Middle frontal gyrus (tissue), 1 donor: ENCODE measurements around the gene TMEM179.

Source experiments
- DNase-seq: peaks from one replicate; pipeline ENCODE4 v3.0.0-alpha.2; 2015; ENCODE audit warnings: low spot score; ENCODE audit errors: extremely low spot score

Gene TMEM179

DNA sequence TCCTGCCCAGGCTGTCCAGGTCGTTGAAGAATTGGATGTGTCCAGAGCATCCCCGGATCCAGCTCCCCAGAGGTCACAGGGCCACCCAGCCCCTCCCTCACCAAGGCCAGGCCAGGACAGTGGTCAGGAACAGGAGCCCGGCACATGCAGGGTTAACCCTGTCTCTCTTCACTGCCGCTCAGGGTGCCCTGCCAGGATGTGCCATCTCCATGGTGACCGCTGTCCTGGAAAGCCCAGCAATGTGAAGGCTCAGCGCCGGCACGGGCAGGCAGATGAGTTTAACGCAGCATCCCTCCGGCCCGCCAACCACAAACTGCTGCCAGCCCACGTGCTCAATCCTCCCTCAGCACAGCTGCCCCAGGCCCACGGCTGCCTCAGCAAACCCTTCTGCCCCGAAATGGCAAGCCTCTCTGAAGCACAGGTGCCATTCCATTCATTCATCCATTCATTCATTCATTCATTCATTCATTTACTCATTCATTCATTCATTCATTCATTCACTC, 4.4 kb downstream of the TMEM179 start:
- DNase-seq, result peak; percentile 12

DNA sequence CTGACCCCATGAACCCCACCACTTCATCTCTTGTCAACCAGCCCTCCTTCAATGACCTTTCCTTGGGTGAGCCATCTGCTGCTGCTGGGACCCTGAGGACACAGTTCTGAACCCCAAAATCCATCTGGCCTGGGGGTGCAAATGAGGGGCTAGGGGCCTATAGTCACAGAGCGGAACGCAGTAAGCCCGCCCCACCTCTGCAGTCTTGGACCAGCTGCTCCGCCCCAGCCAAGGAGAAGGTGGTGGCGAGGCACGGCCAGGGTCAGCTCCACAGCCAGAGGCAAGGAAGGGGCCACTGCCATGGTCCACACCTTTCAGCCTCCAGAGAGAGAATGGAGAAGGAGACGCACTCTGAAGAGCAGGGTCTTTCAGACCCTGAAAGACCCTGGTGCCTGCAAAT, 5.1 kb downstream of the TMEM179 start:
- no peak for DNase-seq

DNA sequence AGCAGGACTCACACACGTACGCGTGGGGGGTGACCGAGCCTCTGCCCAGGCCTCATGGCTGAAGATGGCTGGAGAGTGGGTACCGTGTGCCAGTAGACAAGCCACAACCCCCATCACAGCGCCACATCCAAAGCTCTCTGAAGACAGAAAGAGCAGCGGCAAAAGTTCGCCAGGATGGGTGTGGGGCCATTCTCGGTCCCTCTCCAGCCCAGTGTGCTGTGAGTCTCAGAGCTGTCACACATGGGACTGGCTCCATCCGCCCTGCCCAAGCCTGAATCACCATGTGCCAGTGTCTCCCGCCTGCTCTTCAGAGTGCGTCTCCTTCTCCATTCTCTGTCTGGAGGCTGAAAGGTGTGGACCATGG, 5.7 kb downstream of the TMEM179 start:
- no peak for DNase-seq

DNA sequence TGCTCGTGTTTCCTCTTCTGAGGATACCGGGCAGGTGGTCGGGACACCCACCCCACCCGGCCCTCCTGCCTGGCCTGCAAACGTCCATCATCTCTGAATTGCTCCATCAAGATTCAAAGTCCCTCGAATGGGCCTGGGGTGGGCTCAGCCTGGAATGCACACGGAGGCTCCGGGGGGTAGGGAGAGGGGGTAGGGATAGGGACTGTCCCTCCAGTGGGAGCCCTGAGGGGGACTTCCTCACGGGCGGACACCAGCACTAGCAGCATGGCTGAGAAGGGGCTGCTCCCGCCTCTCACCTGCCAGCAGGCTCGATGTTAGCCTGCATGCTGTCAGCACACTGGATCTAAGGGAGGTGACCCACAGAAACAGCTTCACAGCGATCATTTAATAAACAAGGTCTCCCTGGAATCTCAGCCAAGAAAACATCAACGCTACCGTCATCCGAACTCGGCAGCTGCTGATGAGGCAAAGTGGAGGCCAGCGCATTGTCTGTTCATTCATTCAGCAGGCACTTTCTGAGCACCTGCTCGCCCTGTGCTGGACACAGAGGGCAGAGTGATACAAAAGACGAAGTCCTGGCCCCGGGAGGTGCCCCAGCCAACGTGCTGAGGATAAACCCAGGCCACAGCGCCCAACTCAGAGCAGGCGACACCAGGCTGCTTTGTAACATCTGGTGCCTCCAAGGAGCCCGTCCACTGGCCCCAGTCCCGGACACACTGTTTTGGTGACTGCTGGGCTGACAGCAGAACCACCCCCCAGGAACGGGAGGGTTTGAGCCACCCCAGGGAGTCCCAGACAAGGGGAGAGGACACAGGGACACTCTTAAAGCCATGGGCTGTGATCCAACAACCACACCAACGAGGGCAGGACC, 6.3 kb downstream of the TMEM179 start:
- DNase-seq, result no peak

DNA sequence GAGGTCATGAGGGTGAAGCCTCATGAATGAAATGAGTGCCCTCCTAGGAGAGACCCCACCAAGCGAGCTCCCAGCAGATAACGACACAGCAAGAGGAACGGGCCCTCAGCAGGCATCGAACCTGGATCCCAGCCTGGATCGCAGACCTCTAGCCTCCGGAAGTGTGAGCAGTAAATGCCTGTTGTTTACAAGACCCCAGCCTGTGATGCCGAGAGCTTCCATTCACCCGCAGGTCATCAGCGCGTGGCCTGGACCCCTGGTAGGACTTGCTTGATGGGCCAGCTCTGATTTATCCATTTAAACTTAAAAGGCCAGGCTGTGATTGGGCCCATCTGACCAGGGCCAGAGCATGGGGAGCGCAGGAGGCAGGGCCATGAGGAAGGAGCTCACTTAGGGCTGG, 7.0 kb downstream of the TMEM179 start:
- no peak for DNase-seq

DNA sequence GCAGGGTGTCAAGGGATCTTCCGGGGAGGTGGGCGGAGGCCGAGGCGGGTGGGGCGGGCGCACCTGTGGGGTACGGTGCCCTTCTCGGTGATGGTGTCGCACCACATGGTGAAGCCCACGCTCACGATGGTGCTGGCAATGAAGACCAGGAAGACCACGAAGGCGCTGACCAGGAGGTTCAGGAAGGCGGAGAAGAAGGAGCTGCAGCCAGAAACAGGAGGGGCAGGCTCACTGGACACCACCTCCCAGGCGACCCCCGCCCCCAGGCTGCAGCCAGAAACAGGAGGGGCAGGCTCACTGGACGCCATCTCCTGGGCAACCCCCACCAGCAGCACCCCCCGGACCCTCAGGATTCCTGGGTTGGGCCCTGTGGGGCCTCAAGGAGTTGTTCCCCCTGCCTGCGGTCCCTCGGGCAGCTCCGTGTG, 7.6 kb downstream of the TMEM179 start:
- no peak for DNase-seq

DNA sequence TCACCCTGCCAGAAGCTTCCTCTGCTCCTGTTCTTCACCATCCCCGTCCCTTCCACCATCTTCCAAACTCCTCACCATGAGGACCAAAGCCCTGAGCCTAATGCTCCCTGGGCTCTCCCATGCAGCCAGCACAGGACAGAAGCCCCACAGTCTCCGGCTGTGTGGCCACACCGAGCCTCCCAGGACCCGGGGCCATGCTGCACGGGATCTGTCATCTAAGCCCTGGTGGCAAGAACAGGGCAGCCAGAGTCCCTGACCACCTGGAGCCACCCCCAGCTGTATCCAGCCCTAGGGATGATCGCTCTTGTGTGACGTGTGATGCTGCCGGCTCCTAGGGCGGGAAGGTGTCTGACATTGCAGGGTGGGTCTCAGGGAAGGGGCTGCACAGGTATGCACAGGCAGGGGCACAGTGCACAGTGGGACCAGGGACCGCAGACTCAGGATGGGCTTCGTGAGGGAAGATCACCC, 8.1 kb downstream of the TMEM179 start:
- no peak for DNase-seq

DNA sequence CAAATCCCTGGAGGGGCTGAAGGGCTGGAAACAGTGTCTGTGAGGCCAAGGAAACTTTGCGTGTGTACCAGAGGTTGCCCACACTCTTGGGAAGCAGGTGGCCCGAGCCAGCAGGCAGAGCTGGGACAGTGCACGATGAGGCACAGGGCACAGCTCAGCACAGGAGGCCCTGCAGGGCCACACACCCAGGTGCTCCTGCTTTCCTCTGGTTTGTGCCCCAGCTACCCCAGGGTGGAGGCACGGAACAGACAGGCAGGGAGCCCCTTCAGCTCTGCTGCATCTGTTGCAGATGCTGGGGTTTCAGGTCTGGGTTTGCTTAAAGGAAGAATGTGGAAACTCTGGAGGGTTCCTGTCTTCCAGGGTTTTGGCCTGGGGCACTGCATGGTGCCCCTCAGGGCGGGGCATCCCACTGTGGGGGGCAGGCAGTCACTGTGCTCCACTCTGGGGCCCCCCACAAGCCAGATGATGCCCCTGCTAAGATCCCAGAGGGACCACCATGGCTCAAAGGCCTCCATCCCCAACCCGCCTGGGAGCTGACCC, 8.6 kb downstream of the TMEM179 start:
- DNase-seq, result no peak

DNA sequence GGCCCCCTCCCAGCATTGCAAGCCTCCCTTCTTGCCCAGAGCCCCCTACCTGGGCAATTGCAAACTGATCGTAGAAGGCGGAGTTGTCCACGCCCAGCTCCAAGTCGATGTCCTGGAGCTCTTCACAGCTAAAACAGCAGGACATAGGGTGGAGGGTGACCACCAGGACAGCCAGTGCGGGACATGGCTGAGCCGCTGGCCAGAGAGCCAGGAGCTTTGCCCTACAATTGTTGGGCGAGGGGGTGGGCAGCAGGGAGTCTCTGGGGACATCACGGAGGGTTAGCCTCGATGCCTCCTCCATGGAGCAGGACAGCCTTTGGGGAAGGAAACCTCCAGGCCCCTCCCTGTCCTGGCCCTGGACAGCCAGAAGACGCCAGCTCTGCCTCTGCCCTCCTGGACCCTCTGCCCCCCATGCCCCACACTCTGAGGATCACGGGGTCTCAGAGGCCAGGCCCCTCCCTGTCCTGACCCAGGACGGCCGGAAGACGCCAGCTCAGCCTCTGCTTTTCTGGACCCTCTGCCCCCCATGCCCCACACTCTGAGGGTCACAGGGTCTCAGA, 9.4 kb downstream of the TMEM179 start:
- DNase-seq, result no peak

DNA sequence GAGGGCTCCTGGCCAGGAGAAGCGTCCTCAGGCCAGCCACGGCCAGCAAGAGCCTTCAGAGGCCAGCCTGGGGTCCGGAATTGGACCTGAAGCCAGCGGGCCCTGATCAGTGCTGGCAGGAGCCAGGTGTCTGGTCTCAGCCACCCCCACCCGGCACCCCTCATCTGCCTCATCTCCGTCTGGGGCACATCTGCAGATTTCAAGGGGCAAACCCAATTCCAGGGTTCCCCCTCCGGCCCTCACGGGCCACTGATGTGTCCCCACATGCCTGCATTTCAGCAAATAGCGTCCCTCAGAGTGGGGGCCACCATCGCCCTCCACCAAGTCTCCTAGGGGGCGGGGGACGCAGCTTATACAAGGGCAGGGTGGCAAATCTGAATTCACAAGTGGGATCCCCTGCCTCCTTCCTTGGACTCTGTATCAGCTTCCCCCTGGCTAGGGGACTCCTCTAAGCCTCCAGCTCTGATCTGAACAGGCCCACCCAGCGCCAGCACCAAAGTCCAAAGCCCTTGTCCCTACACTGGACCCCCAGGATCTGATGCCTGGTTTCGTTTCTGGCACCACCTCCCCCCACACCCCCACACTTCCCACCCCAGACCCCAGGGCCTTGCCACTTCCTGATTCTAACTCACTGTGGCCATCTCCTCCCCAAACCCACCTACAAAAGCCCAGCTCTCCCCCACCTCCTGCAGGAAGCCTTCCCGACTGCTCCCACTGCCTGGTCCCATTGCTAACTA, 10.1 kb downstream of the TMEM179 start:
- no peak for DNase-seq

DNA sequence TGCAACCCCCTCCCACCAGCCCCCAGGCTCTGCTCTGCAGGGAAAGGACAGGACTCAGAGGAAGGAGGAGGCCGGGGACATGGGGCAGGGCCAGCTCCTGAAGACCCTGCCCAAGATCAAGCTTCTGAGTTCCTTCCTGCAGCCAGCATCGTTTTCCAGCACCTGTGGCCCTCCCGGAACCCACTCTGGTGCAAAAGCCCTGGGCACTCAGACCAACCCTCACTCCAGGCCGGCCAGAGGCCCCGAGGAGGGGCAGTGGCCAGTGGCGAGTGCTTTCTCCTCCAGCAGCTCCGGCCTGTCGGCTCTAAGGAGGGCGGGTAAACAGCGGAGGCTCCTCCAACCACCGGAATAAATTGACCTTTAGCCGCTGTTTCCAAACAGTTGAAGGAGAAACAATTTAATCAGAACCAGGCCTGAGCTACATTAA, 10.8 kb downstream of the TMEM179 start:
- no peak for DNase-seq

DNA sequence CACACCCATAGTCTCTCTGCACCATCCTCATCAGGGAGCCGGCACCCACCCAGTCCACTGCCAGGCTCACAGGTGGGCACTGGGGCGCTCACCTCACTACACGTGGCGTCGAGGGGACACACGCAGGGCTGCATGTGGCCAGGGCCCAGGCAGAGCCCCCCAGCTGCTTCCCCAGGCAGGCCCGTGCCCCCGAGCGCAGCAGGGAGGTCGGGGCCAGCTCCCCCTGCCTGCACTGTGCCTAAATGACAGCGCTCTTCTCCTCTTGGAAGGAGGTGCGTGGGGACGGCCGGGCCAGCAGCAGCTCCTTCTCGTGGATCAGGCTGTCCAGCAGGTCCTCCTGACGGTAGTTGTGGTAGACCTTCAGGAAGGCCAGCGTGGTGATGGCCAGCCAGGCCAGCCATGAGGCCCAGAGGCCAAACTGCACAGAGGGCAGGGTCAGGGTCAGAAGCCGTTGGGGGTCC, 11.3 kb downstream of the TMEM179 start:
- DNase-seq, result no peak

DNA sequence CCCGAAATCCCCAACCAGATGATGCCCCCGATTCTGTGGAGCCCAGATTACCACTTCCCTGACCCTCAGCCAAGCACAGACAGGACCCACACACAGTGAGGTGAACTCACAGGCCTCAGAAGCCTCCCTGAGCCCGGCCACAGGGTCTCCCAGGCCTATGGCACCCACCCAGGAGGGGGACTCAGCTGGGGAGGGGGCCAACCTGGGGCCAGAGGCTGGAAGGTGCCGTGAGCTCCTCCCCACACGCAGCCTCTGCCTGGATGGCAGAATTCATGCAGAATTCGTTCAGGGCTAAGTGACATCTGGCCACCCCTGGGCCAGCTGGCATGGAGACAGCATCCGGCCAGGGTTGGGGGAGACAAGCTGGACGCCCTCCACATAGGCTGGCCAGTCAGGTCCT, 11.8 kb downstream of the TMEM179 start:
- DNase-seq, result no peak

DNA sequence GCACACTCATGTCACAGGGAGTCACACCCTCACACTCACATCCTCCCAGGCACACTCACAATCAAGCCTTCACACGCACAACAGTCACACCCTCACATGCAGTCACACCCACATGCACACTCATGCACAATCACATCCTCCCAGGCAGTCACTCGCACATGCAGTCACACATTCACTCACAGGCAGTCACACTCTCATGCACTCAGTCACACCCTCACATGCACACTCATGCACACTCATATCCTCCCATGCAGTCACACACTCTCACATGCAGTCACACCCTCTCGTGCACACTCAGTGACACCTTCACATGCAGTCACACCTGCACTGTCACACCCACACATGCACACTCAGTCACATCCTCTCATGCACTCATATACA, 12.3 kb downstream of the TMEM179 start:
- no peak for DNase-seq

DNA sequence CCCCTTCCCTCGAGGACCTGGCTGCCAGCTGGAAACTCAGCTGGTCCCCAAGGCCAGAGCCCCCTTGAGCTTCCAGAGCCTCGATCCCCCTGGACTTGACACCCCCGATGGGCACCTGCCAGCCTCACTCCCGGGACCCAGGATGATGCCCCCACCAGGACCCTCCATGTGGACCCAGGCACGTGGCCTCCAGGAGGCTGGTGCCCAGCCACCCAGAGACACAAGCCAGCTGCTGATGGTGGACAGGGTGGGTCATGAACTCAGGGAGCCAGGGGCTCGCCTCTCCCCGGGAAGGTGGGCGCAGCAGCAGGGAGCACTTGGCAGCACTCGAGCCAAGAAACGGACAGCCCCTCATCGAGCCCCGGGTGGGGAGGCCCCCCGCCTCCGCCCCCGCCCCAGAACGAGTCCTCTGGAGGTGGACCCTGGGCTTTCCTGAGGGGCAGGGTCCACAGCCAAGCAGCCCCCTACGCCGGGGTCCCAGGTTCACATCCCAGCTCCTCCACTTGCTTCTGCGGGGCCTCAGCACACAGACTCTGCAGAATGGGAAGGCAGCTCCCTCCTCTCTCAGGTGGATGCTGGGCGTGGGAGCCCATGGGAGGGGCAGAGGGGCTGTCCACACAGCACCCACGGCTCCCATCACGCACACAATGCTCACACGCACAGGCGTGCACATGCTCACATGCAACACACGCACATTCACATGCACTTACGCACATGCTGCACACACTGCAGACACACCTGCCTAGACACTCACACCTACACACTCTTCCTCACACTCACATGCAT, 12.9 kb downstream of the TMEM179 start:
- DNase-seq, result no peak

DNA sequence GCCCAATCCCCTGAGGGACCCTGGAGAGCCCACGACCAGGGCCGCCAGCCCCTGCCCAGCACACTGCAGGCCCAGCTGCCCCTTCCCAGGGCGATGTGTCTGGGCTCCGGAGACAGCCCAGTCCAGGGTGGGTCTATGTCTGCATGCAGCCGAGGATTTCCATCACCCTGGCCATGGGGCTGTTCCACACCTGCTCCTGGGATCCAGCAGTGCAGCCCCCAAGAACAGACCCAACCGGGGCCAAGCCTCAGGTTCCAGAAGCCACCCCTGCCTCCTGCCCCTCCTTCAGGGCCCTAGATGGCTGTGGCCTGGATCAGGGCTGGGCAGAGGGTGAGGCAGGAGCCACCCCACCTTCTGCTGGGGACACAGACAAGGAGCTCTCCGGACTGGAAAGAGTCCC, 13.5 kb downstream of the TMEM179 start:
- no peak for DNase-seq

DNA sequence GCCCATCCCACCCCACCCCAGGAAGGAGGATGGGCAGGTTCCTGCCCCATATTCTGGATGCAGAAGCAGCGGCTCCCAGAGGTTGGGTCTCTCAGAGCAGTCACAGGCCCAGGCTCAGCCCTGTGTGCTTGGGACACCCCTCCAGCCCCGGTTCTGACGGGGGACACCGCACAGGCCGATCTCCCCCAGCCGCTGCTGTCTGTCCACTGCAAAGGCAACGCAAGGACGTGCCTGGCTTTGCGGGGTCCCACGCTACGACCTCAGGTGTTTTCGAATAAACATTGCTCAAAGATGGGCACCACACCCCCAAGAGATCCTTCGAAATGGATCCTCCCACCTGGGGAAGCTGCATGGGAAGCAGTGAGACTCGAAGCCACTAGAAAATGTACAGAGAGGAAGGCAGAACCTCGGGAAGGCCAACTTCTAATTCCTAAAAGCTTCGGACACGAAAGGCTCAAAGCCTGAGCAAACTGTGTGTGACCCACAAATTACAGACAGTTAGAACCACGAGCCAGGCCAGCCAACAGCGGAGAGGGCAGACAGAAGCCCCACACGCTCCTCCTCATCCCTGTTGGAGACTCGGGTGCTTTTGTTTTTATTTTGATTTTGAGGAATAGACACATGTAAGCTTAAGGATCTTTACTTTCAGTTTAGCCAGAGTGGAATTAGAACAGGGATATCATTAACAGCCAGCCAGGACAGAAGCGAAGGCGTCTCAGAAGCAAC, 14.2 kb downstream of the TMEM179 start:
- DNase-seq, result no peak

DNA sequence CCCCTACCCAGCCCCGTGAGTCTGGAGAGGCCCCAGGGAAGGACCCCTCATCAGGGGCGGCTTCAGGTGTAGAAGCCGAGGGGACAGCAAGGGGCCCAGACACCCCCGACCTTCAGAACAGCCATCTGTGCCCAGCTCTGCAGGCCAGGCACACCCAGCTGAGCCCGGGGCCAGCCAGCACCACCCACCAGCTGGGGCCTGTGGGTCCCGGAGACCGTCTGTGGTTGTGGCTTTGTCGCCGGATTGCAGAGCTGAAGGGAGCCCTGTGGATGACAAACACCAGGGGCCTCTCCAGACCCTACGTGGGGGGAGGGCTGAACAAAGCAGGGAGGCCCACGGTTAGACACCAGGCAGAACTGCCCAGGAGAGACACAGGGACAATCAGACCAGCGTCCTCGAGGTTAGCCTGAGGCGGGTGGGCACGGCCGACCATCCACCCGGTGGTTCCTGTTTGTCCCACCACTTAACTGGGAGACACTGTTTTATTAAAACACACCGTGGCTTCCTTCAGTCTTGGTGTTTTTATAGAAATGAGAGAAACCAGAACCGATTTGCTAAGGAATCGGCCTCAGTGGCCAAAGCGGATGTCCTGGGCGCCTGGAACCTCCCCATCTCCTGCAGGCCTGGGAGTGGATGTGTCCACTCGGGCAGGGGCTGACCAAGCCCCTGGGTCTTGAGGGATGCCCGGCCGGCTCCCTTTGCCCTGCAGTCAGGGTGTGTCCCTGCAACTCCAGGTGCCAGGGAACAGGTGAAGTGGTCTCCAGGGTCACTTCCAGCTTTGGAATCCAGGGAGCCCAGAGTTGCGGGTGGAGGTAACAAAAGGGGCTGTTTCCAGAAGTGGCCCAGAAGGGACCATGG, 15.0 kb downstream of the TMEM179 start:
- DNase-seq, result no peak
